ENCODE data around the gene DLL4.

DNA sequence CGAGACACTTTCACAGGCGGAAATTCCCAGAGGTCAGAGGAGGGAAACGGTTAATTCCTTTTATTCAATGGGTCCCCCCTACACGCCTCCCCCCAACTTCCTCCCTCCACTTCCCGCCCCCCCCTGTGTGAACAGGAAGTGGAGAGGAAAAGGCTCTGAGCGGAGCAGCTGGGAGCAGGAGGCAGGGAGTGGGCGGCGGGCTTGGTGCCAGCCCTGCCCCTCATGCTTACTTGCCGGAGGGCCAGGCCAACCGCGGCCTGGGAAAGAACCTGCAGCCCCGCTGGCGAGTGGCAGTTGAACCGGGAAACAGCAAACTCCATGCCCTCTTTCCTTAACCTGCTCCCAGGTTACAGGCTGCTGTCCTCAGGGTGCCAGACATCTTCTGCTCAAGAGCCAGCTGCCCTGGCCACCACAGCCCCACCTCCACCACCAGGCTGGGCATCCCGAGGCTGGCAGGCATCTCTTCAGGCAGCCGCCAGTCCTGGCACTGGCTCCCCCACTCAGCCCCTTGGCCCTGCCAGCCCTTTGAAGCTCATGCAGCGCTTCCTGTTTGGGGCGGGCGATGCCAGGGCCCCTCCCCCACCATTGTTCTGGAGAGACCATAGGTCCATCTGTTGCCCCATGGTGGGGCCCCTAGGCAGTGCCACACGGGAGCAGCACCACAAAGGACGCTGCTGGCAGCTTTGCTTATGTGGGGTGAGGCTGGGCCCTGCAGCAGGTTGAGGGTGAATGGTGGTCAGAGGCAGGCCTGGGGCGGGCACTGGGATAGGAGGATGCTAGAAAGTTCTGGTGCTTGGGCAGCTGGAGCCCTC, 21.9 kb upstream of the DLL4 start:
- TF ChIP-seq, protein P1, sequence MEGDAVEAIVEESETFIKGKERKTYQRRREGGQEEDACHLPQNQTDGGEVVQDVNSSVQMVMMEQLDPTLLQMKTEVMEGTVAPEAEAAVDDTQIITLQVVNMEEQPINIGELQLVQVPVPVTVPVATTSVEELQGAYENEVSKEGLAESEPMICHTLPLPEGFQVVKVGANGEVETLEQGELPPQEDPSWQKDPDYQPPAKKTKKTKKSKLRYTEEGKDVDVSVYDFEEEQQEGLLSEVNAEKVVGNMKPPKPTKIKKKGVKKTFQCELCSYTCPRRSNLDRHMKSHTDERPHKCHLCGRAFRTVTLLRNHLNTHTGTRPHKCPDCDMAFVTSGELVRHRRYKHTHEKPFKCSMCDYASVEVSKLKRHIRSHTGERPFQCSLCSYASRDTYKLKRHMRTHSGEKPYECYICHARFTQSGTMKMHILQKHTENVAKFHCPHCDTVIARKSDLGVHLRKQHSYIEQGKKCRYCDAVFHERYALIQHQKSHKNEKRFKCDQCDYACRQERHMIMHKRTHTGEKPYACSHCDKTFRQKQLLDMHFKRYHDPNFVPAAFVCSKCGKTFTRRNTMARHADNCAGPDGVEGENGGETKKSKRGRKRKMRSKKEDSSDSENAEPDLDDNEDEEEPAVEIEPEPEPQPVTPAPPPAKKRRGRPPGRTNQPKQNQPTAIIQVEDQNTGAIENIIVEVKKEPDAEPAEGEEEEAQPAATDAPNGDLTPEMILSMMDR (conservative IDR thresholded peaks at IDR 0.05; ENCODE audit: low read length) = no peak
- TF ChIP-seq EZH2phosphoT487 (IDR thresholded peaks at IDR 0.05; ENCODE audit: borderline replicate concordance, low read depth, low read length) = no peak
